A549 treated with CpdA at 1 μM for 4 hours (cell line): Measurements from ENCODE around the gene TUBB6. TPM values are rescaled to one million over a fixed set of nuclear protein-coding genes. Genes with fewer than 3 reads are reported as not detected.

Experiments used
- total RNA-seq: library from RNA; stranded (reverse); fragments of 200-300 nt; extraction: Qiagen RNA extraction; gene quantifications from 5 replicates; pipeline ENCODE4 v1.2.3, GENCODE V29; 2022; ENCODE audit warnings: low read depth

Gene TUBB6
- 166 to 220 TPM (median 188 TPM) in 5 replicates for total RNA-seq

GRCh38 chr18:12307701-12308385 is at the start of gene TUBB6:
TUBB6 (plus strand) TSS chr18:12308241; CDS start chr18:12308293, 52 bp downstream.

Other genes with a start within 250 kb of the TUBB6 start
- gene ANKRD62, start 214.4 kb upstream of the TUBB6 start, total RNA-seq, result not detected in 5 replicates
- not detected in 5 replicates for gene CIDEA, start 53.9 kb upstream of the TUBB6 start, total RNA-seq
- gene AFG3L2, start 69.0 kb downstream of the TUBB6 start, total RNA-seq, result 36.9 to 56.6 TPM (median 37.6 TPM) in 5 replicates
- gene PRELID3A, start 99.7 kb downstream of the TUBB6 start, total RNA-seq, result 5.9 to 13.6 TPM (median 7.6 TPM) in 5 replicates